NCI-H2171 (cell line): Measurements from ENCODE around the gene CELSR1.

ENCODE experiments used
- DNase-seq: peaks from one replicate; lab custom pipeline; 2025; lab: John Stamatoyannopoulos, UW

Gene CELSR1

DNA sequence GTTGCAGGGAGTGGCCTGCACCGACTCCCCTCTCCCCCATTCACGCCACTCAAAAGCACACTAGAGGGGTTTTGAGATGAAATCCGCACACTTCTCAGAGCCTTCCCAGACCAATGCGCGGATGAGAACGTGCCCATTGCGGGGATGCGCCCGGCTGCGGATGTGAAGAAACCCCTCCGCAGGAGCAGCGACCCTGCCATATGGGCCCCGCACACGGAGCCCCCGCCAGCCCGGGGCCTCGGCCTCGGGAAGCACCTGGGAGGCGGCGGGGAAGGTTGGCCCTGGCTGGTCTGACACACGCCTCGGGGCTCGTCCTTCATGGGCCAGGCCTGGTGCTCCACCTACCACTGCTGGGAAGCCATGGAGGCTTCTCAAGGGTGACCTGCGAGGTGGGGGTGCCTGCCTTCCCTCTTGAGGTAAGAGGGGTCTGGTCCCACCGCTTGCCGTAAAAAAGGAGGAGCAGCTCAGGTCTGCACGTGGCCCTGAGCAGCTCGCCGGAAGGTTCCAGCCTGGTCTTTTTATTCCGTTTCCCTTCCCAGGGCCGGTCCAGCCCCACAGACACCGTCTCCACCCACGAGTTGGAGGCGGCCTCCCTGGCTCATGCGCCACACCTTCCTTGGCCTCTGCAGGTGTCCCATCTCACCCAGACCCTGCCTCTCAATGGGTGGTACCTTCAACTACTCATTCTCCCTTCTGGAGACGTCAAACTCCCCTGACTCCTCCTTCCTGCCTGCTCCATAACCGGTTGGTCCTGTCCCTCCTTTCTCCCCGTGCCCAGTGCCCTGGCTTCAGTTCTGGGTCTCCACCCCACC lies 162.6 kb downstream of the CELSR1 start:
- DNase-seq = no peak

DNA sequence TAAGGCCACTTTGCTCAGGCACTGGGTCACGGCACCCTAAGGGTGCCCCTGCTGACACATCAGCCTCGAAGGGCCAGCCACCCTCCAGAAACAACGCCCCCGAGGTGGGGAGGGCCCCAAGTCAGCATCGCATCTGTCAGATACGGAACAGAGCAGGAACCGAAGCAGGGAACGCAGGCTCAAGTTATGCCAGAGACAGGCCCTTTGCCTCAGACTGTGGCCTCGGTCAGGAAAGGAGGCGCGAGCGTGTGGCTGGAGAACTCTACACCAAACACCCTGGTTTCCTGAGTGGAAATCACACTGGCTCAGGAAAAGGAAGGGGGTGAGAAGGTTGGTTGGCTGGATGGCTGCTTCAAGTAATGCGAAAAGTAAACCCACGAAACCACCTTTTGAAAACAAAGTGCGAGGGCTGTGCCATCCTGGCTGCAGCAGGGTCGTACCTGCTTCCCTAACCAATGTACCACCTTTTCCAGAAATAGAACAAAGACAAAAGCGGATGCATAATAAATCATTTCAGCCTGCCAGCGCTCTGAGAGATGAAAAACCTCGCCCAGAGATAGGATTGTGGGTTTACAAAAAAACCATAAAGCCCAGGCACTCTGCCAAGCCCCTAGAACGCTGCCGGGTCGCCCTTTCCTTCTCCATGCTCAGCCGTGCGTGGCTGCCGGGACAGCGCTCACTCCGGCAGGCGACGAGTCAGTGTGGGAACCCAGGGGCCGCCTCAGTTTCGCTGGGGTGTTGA lies 163.3 kb downstream of the CELSR1 start:
- peak; percentile 14 for DNase-seq

DNA sequence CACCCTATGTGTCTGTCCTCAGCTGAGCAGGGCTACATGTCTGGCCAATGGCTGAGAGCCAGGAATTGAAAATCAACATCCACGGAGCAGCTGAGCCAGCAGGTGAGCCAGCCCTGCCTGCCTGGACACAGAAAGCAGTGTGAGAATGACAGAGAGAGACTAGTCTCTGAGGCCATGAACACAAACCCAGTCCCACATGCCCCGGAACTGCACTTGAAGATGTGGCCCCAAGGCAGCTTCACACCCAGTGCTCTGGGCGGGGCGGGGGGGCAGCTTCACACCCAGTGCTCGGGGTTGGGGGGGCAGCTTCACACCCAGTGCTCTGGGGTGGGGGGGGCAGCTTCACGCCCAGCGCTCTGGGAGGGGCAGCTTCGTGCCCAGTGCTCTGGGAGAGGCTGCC lies 164.3 kb downstream of the CELSR1 start:
- no peak for DNase-seq

DNA sequence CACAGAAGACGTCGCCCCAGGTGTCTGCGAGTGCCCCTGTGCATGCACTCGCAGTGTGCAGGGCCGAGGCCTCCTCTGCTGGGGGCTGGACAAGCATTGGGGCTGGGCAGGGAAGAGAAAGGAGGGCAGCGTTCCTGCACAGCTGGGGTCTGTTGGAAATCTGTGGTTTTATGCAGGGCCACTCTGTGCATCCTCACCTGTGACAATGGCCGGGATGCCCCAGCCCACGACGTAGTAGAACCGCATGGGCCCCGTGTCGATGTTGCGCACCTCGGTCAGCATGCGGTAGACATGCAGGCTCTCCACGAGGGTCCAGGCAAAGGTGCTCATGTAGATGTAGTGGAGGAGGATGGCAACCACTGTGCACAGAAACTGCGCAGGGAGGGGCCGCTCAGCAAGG lies 164.7 kb downstream of the CELSR1 start:
- no peak for DNase-seq

DNA sequence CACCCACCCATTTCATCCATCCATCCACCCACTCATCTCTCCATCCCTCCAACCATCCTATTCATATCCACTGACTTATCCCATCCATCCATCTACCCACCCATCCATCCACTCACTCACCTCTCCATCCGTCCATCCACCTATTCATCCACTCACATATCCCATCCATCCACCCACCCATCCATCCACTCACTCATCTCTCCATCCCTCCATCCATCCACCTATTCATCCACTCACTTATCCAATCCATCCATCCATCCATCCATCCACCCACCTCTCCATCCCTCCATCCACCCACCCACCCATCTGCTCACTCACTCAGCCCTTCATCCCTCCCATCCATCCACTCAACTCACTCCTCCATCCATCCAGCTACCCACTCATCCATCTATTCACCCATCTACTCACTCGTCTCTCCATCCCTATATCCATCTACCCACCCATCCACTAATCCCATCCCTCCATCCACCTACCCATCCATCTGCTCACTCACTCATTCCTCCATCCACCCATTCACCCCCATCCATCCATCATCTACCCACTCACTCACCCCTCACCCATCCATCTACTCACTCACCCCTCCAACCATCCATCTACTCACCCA lies 165.7 kb downstream of the CELSR1 start:
- DNase-seq = no peak

DNA sequence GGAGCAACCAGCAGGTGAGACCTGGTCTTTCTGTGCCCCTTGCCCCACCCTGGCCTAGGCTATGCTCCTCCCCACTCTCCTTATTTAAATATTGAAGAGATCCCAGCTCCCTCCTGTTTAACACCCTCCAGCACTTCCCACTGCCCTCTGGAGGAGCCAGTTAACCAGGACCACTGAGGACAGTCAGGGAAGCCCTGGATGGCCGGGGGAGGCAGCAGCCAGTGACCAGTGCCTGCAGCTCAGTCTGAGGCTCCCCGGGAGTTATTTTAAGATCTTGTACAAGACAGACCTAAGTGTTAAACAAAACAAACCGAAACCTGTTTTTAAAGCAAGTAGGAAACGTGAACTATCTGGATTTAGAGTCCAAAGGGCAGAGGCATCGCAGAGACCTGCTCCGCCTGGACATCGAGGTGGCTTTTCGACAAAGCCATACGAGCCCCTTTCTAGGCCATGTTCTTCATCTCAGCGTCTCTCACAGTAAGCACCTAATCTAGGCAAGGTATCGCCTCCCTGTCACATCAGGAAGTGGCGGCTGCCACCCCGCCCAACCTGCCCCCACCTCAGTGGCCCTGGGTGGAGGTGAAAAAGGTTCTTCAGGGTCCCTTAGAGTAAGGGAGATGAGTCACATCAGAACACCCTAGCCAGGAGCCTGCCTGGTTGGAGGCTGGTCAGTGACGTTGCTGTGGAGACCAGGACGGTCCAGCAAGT lies 166.7 kb downstream of the CELSR1 start:
- no peak for DNase-seq

DNA sequence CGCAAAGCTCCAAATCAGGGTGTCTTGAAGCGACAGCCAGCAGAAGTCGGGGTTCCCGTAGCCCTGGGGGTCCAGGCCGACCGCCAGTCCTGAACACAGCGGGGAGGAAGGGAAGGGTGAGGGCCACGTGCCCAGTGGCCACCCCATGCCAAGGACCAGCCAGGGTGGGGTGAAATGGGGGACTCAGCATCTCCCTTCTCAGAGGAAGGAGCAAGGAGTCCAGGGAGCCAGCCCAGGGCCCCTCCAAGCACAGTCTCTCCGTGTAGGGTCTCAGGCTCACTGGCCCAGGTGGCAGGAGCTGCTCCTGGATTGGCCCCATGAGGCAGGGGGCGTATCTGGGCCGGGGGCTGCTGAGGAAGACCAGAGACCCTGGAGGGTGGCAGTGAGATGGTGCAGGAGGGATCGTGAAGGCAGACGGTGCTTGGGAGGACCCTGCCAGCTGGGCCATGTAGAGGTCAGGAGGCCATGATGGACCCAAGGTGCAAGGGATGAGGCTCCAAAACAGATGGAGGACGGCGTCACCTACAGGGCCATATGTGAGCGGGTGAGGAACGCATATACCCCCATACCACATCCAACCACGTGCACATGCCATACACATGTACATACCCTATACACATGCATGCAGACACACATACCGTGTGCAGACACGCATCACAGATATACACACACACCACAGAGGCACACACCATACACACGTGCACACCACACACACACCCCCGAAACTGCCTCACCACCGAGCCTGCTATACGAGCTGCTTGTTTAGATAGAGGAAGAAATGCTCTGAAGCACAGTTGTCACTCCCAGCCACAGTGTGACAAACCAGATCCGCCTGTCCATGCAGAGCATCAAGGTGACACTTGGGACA lies 167.5 kb downstream of the CELSR1 start:
- DNase-seq = no peak

DNA sequence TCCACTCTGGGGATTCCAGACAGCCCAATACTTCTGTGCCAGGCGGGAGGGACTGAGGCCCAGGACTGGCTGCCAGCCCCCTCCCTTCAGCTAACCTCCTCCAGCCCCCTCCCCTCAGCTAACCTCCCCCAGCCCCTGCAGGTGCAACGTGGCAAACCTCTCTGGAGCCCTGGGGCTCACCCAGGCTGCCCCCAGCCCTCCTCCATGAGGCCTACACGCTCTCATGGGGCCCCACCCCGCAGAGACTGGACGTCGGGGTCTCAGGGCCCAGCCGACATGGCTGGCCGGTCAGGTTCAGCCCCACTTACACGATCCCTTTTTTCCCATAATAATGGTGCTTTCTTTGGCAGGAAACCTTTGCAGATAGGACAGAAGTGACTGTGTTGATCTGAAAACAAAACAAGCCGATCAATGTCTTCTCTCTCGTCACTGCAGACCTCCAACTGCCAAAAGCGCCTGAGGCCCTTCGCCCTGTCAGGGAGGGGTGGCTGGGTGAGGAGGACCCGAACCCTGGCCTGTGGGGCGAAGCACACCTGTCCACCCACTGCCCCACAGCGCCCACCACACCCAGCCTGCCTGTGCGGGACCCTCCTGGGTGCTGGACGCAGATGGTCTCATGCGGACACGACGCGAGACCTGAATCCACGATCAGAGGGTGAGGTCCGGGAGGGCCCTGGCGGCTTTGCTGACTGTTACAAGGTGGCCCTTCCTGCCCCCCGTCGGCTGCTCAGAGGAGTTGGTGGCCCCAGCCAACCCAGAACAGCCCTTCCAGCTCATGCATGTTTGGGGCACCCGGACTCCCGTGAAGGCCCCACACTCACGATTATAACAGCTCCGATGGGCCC lies 168.3 kb downstream of the CELSR1 start:
- no peak for DNase-seq

DNA sequence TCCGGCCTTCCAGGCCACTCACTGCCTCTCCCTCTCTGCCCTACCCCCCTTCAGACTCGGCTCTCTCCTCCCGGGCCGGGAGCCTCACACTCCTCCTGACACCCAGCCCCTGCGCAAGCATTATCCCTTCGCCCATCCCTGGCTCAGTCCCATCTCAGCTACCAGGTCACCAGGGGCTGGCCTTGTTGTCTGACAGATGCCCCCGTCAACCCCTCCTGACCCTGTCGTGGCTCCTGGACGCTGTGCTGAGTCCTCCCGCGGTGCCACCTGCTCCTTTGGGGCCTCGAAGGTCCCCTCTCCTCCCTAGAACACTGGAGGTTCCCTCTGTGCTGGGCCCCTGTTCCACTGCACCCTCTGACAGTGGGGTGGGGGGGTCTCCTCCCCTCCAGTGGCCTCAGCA lies 169.0 kb downstream of the CELSR1 start:
- no peak for DNase-seq

DNA sequence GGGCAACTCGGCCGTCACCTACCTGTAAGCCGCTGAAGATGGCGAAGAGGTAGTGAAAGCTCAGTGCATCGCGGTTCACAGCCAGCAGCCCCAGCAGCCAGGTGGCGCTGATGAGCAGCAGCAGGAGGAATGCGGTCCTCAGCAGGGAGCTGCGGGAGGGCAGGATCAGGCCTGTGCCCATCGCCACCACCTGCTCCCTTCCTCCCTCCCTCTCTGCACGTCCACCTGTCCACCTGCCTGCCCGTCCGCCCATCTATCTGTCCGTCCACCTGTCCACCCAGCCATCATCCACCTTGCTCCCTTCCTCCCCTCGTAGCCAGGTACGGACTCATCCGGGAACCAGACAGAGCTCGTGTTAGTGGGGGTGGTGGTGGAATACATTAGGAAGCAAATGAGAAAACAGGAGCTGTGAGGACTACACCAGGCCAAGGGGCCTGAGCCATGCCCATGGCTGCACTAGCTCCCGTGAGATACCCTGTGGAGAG lies 169.7 kb downstream of the CELSR1 start:
- DNase-seq = peak; percentile 73

DNA sequence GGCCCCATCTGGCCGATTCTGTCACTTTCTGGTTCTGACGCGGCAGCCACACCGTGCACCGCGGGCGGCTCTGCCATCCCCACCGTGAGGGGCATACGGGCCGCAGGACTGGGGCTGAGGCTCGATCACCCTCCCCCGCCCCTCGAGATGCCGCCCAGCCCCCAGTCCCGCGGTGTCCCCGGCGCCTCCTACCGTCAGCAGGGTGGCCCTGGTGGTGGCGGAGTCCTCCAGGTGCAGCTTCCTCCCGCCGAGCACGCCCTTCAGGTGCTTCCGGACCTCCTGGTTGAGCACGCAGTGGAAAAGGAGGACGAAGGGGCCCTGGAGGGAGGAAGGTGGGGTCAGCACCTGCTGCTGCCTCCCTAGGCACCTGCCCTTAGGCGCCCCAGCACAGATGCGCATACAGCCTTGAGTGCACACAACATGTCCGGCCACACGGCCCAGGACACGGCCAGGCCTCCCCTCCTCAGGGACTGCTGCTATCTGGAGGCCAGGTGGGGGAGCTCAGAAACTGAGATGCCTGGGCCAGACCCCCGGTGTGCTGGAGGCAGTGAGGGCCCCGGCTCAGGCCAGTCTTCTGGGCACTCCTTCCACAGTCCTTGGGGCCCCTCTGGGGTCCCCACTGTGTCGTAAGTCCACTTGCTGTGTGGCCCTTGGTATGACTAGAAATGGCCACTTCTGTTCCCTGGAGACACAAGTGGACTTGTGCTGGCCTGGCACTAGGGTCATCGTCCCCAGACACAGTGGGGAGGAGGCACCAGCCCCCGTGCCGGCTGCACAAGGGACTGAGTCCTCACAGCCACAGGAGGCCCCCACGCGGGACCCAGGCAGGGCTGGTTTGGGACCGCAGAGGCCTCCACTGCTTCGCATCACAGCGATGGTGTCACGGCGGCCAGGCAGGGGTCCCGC lies 170.4 kb downstream of the CELSR1 start:
- DNase-seq = no peak

DNA sequence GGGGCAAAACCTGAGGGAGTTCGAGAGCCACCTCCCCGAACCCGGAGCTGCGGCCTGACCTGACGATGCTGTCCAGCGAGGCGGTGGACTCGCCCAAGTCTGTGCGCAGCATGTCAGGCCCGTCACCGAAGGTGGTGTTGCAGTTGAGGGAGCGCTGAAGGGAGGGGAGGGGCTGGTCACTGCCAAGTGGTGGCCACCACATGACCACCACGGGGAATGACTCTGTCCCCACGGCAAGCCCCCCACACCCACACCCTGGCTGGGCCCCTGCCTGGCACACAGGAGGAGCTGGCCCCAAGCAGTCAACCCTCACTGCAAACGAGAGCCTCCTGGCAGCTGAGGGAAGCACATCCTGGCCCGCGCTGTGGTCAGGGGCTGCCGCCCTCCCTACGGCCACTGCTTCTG lies 171.1 kb downstream of the CELSR1 start:
- no peak for DNase-seq

DNA sequence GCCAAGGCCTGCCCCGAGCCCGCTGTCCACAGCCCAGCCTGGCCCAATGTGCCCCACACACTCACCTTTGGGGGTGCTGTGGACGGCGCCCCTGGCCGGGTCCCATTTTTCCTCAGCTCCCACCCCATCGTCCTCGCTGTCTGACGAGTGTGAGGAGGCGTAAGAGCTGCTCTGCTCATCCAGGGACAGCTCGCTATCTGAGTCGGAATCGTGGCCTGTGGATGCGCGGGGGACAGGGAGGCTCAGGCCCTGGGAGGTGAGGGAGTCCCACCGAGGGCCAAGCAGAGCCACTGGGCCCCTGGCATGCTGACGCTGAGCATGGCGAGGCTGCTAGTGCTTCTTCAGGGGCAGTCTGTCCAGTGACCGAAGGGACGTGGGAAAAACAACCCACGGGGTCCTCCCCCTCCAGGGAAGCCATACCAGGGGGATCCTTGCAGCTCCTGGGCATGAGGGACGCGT lies 172.2 kb downstream of the CELSR1 start:
- no peak for DNase-seq

DNA sequence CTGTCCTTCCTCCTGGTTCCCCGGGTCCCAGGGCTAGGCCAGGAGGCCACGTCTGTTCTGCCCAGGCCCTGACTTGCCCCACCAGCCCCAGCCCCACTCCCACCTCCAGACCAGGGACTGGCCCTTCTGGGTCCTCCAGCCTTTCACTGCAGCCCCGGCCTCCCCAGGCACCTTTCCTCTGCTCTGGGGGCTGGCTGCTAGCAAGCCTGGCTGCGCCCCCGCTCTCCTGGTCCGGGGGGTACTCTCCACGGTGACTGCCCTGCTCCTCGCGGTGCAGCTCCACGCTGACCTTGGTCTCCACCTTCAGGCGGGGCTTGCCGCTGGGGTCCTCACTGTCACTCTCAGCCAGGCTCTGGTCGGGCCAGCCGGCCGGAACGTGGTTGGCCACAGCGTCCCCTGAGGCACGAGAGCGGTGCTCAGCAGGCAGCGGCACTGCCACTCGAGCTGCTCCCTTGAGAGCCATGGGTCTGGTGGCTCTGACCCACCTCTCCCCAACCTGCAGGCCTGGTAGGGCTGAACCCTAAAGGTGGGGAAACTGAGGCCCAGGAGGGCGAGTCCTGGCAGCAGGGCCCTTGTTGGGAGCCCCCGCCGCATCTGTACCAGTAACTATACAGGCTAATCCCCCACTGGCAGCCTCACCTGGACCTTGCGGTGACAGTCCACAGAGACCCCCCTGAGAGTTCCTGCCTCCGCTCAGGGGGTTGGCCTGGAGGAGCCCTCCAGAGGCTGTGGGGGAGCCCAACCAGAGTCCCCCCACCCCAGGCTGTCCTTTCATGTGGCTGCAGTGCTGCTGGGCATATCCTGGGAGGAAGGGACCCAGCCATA lies 172.9 kb downstream of the CELSR1 start:
- DNase-seq = no peak

DNA sequence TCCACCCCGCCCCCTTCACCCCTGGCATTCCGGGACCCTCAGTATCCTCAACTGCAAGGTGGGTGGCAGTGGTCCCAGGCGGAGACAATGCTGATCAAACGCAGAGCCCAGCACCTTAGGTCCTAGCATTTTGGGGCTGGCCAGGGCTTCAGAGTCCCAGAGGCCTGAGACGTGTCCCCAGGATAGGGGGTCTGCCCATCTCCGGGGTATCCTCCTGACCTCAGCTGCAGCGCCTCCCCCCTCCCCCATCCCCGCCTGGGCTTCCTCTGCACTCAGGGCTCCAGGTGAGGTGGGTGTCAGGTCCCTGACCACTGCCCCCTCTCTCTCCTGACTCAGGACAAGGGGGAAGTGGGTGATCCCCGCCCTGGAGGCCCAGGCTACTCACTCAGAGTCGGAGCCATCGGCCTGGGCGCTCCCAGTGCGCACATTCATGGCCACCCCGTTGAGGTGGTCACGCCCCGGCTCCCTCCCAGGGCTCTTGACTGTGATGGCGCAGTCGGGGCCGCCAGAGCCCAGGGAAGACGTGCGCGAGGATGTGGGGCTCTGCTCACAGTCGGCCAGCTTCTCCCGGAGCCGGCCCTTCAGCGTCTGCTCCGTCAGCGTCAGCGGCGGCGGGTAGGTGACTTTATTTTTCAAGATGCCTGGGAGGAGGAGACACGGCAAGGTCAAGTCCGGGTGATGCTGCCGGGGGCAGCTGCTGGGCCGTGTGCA lies 173.7 kb downstream of the CELSR1 start:
- DNase-seq = no peak

DNA sequence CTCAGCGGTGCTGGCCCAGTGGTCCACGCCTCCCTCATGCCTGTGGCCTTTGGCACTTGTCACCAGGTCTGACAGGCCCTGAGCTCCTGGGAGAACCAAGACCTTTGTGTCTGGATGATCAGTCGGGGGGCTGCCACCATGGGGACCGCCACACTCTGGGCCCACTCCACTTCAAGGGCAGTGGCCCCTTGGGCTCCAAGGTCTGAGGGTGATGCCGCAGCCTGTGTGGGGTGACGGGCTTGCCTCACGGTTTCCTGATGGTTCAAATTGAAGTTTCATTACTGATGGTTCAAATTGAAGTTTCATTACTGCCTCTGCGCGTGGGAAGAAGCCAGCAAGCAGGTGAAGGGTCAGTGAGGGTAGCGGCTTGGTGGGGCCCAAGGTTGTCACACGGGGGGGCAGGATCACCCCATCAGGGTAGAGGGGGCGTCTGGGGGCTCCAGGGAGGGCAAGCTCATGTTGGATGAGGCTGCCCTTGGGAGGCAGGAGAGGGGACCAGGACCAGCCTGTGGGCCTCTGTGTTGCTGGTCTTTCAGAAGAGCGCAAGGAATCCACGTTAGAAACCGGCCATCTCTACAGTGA lies 174.4 kb downstream of the CELSR1 start:
- DNase-seq = no peak

DNA sequence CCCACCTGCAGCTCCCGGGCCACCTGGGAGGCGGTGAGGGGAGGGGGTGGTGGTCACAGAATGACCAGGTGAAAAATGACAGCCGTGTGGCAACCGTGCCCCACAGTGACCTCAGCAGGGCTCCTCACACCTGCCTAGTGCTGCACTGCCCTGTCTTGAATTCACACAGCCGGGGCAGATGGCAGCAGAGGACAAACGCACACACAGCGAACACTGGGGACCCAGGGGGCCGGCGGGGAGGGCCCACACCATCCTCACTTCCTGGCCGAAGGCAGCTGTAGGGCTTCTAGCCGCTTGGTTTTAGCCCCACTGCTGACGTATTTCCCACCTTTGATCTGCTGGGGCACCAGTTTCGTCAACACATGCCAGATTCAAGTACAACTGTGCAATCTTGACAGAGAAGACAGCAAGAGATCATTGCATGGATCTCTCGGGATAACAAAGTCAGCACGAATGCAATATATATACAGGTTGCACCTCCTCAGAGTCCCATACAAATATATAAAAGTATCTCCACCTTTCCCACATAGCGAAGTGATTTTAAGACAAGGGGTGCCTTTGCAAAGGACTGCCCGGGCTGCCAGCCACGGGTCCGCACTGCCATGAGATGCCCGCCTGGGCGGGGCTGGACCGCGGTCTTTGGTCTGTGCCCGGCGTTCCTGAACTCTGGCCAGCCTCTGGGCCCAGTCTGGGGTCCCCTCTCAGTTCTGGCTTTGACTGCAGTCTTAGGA lies 175.1 kb downstream of the CELSR1 start:
- DNase-seq = no peak
